Muscle layer of colon (tissue), 2 donors: ENCODE measurements around the gene MICU1.

ENCODE experiments used
- H3K27ac ChIP-seq: one replicate; pipeline ENCODE4 v1.7.0; 2013; ENCODE audit warnings: low read depth, mild to moderate bottlenecking, low read length, moderate library complexity
- H3K27me3 ChIP-seq, 2 donors: one replicate each; pipeline ENCODE4 v1.7.0; 2013; ENCODE audit warnings: low read length in 2 of 2, mild to moderate bottlenecking in 2 of 2; ENCODE audit not compliant: insufficient read depth in 2 of 2, control insufficient read depth in 1 of 2
- H3K36me3 ChIP-seq: one replicate; pipeline ENCODE4 v1.7.0; 2013; ENCODE audit warnings: mild to moderate bottlenecking, low read length; ENCODE audit not compliant: insufficient read depth
- H3K4me1 ChIP-seq: one replicate; pipeline ENCODE4 v1.7.0; 2013; ENCODE audit warnings: mild to moderate bottlenecking, low read length; ENCODE audit not compliant: insufficient read depth
- H3K4me3 ChIP-seq, 2 donors: one replicate each; pipeline ENCODE4 v1.7.0; 2013; ENCODE audit warnings: low read length in 2 of 2, low read depth in 1 of 2, mild to moderate bottlenecking in 1 of 2, moderate library complexity in 1 of 2
- H3K9ac ChIP-seq: one replicate; pipeline ENCODE4 v1.7.0; 2013; ENCODE audit warnings: low read length
- H3K9me3 ChIP-seq: one replicate; pipeline ENCODE4 v1.7.0; 2013; ENCODE audit warnings: mild to moderate bottlenecking, low read length
- donor health status: abdominal sarcoma.
- donor health status: Adenocarcinoma of cecum.

MICU1 gene

DNA sequence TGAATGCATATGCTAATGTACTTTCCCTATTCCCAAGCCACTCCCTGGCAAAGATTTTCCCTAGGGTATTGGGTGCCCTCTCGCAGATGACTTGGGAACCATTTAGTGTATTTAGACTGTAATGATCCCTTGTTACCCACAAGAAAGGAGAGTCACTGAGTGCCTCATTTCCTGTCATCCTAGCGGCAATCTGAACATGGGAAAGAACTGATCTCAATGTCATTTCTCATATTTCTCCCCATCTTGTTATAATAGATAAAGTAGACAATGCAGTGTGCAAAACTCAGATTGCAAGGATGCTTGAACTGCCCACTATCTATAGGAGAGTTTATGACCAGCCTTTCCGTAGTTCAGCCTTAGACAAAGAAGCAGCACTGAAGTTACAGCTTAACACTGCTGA is 123.3 kb downstream of the MICU1 start:
- Histone ChIP-seq H3K9me3 (no peaks in the 10 kb centered on the region), H3K27ac (no peak overlapping the region), H3K36me3 (no peaks in the 10 kb centered on the region), H3K4me3 (no peak overlapping the region), H3K4me1 (no peaks in the 10 kb centered on the region), H3K27me3 (no peaks in the 10 kb centered on the region), H3K9ac (no peak overlapping the region)

- no peaks in the 10 kb centered on the region for H3K4me1 ChIP-seq
- H3K9me3 ChIP-seq, result no peaks in the 10 kb centered on the region
- no peaks in the 10 kb centered on the region for H3K36me3 ChIP-seq
- no peaks in the 10 kb centered on the region for H3K27me3 ChIP-seq
- no peak overlapping the region for H3K4me3 ChIP-seq
- no peak overlapping the region for H3K9ac ChIP-seq
- H3K27ac ChIP-seq, result no peak overlapping the region
Measured at GRCh38 chr10:72499701-72500100, 126.2 kb downstream of the MICU1 start.

DNA sequence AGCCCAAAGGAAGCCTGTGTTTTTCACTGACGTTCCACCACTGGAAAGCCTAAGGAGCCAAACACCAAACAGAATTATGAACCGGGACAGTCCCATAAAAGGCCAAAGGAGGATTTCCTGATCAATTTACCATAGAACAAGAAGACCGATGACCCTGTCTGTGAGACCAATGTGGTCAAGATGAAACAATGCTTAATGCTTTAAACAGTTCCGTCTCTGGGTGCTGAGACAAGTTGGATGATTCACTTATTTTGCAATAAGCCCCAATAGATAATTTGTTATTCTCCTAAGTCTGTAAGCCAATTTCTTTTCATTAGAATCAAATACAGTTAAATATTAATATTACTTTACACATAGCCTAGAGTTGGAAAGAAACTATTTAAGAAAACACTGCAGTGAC is 134.9 kb downstream of the MICU1 start:
- Histone ChIP-seq H3K9ac (no peak overlapping the region), H3K9me3 (no peaks in the 10 kb centered on the region), H3K27me3 (no peaks in the 10 kb centered on the region), H3K36me3 (no peaks in the 10 kb centered on the region), H3K4me3 (no peak overlapping the region), H3K4me1 (peaks cover 3% of the 10 kb centered on the region), H3K27ac (no peak overlapping the region)

DNA sequence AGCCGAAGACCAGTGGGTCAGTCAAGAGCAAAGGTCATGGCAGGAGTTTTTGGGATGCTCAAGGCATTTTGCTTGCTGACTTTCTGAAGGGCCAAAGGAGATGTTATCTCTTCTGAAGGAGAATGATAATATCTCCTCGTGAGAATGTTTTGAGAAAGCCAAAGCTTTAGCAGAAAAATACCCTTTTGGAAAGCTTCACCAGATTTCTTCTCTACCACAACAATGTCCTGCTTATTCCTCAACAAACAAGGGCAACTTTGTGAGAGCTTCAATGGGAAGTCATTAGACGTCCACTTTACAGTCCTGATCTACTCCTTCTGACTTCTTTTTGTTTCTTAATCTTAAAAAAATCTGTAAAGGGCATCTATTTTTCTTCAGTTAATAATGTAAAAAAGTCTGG is 138.4 kb downstream of the MICU1 start:
- Histone ChIP-seq H3K27me3 (no peaks in the 10 kb centered on the region), H3K9ac (no peak overlapping the region), H3K9me3 (no peaks in the 10 kb centered on the region), H3K4me3 (no peak overlapping the region), H3K4me1 (peaks cover 3% of the 10 kb centered on the region), H3K36me3 (no peaks in the 10 kb centered on the region), H3K27ac (no peak overlapping the region)

DNA sequence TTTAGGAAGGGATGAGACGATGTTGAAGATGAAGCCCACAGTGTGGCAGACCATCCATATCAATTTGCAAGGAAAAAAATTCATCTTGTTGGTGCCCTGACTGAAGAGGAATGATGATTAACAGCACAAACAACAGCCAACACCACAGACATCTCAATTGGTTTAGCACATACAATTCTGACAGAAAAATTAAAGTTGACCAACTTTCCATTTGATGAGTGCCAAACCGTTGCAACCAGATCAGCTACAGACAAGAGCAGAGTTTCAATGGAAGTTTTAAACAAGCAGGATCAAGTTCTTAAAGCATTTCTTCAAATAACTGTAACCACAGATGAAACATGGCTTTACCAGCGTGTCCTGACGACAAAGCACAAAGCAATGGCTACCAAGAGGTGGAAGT is 138.8 kb downstream of the MICU1 start:
- Histone ChIP-seq H3K4me1 (peaks cover 3% of the 10 kb centered on the region), H3K4me3 (no peak overlapping the region), H3K36me3 (no peaks in the 10 kb centered on the region), H3K27me3 (no peaks in the 10 kb centered on the region), H3K9me3 (no peaks in the 10 kb centered on the region), H3K27ac (no peak overlapping the region), H3K9ac (no peak overlapping the region)

GRCh38 chr10:72485701-72486100 is 140.2 kb downstream of the MICU1 start:
- H3K4me3 ChIP-seq, result no peak overlapping the region
- no peaks in the 10 kb centered on the region for H3K36me3 ChIP-seq
- H3K9me3 ChIP-seq, result no peaks in the 10 kb centered on the region
- no peak overlapping the region for H3K27ac ChIP-seq
- H3K27me3 ChIP-seq, result no peaks in the 10 kb centered on the region
- H3K9ac ChIP-seq, result no peak overlapping the region
- H3K4me1 ChIP-seq, result peaks cover under 1% of the 10 kb centered on the region

DNA sequence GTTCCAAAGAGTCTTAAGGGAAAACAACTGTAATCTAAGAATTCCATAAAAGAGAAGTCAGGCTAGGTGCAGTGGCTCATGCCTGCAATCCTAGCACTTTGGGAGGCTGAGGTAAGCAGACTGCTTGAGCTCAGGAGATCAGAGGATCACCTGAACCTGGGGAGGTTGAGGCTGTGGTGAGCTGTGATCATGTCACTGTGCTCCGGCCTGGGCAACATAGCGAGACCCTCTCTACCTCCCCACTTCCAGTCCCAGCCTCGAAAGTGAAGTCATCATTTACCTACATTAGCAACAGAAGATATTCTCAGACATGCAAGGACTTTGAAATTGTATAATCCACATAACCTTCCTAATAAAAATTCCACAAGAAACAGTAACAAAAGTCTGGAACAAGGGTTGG is 141.4 kb downstream of the MICU1 start:
- Histone ChIP-seq H3K4me1 (no peaks in the 10 kb centered on the region), H3K36me3 (no peaks in the 10 kb centered on the region), H3K4me3 (no peak overlapping the region), H3K27me3 (no peaks in the 10 kb centered on the region), H3K27ac (no peak overlapping the region), H3K9ac (no peak overlapping the region), H3K9me3 (no peaks in the 10 kb centered on the region)

DNA sequence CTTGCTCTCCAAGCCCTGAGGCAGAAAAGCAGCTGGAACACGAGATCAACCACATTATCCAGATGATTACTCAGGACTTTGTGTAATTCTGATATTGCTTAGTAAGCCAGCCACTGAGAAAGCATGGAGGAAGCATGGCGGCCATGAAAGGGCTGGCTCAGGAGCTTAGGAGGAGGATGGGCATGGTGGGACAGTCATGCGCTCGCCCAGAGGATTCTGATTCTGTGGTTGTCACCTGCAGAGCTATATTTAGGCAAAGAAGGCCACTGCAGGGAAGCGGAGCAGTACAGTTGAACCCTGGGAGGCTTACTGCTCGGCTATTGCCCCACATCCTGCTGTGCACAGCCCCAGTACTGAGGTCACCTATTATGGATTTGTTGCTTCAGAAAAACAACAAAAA is 142.4 kb downstream of the MICU1 start:
- H3K9me3 ChIP-seq, result no peaks in the 10 kb centered on the region
- no peaks in the 10 kb centered on the region for H3K4me1 ChIP-seq
- no peaks in the 10 kb centered on the region for H3K36me3 ChIP-seq
- no peaks in the 10 kb centered on the region for H3K27me3 ChIP-seq
- H3K4me3 ChIP-seq, result no peak overlapping the region
- H3K9ac ChIP-seq, result no peak overlapping the region
- no peak overlapping the region for H3K27ac ChIP-seq

- Histone ChIP-seq H3K4me1 (no peaks in the 10 kb centered on the region), H3K27me3 (no peaks in the 10 kb centered on the region), H3K9me3 (no peaks in the 10 kb centered on the region), H3K27ac (no peak overlapping the region), H3K36me3 (peaks cover 6% of the 10 kb centered on the region), H3K4me3 (no peak overlapping the region), H3K9ac (no peak overlapping the region)
Measured at GRCh38 chr10:72480861-72481260, 145.0 kb downstream of the MICU1 start.

DNA sequence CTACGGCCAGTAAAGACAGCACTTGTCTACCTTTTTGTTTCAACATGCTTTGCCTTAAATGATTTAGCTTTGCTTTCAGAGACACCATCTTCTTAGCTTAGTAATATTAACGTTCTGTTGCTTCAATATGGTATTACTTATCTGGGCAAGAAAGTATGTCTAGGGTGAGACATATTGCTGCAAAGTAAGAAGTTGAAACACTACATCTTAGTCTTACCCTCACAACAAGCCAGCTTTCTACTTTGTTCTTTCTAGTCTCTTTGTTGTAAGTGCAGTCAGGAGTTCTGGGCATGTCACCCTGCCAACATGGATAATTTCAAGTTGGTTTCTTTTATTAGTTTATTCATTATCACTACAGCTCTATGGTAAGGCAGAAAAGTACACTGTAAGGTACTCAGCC is 148.4 kb downstream of the MICU1 start:
- Histone ChIP-seq H3K36me3 (peaks cover 22% of the 10 kb centered on the region), H3K27me3 (no peaks in the 10 kb centered on the region), H3K4me3 (no peak overlapping the region), H3K4me1 (no peaks in the 10 kb centered on the region), H3K27ac (no peak overlapping the region), H3K9me3 (no peaks in the 10 kb centered on the region), H3K9ac (no peak overlapping the region)

- Histone ChIP-seq H3K27ac (no peak overlapping the region), H3K4me3 (no peak overlapping the region), H3K9ac (no peak overlapping the region), H3K27me3 (no peaks in the 10 kb centered on the region), H3K9me3 (no peaks in the 10 kb centered on the region), H3K4me1 (no peaks in the 10 kb centered on the region), H3K36me3 (peaks cover 22% of the 10 kb centered on the region)
Measured at GRCh38 chr10:72472306-72472705, 153.6 kb downstream of the MICU1 start.

- H3K27ac ChIP-seq, result no peak overlapping the region
- H3K9ac ChIP-seq, result no peak overlapping the region
- H3K4me3 ChIP-seq, result no peak overlapping the region
- peaks cover 16% of the 10 kb centered on the region for H3K36me3 ChIP-seq
- no peaks in the 10 kb centered on the region for H3K9me3 ChIP-seq
- H3K4me1 ChIP-seq, result no peaks in the 10 kb centered on the region
- no peaks in the 10 kb centered on the region for H3K27me3 ChIP-seq
Measured at GRCh38 chr10:72470666-72471065, 155.2 kb downstream of the MICU1 start.
